Kidney epithelial cell (primary cell): Measurements from ENCODE around the gene SMCR8. TPM values are rescaled to one million over a fixed set of nuclear protein-coding genes. Genes with fewer than 3 reads are reported as not detected.
"Not testable (repeated sequence)": the region's sequence is repeated elsewhere in the genome, so short reads cannot be mapped to it uniquely, and the experiment has no call there.

Source experiments
- DNase-seq: peaks from one replicate; pipeline ENCODE4 v3.0.0-alpha.2; 2010; ENCODE audit warnings: low read depth
- H3K27me3 ChIP-seq: 2 replicates; pipeline ENCODE4 v1.6.0; 2011; ENCODE audit warnings: low read length; ENCODE audit not compliant: control insufficient read depth, insufficient read depth
- H3K36me3 ChIP-seq: 2 replicates; pipeline ENCODE4 v1.5.1; 2011; ENCODE audit warnings: low read length; ENCODE audit not compliant: control insufficient read depth, insufficient read depth
- H3K4me3 ChIP-seq: 2 replicates; pipeline ENCODE4 v1.5.1; 2011; ENCODE audit warnings: low read depth, mild to moderate bottlenecking, control low read depth, low read length
- total RNA-seq: library from RNA; depleted of rRNA; stranded (reverse); fragments of >200 nt; gene quantifications from 2 replicates; pipeline ENCODE4 v1.2.3, GENCODE V29; 2015
- TF ChIP-seq, protein P1 (sequence below): IDR thresholded peaks from 2 replicates; pipeline ENCODE4 v1.5.1; 2011; ENCODE audit warnings: mild to moderate bottlenecking, moderate library complexity, low read length, control low read depth, inconsistent platforms; ENCODE audit not compliant: insufficient read depth, poor library complexity, severe bottlenecking

The SMCR8 gene
- total RNA-seq, 1 donor from 2014 or later: 30.8 TPM

DNA sequence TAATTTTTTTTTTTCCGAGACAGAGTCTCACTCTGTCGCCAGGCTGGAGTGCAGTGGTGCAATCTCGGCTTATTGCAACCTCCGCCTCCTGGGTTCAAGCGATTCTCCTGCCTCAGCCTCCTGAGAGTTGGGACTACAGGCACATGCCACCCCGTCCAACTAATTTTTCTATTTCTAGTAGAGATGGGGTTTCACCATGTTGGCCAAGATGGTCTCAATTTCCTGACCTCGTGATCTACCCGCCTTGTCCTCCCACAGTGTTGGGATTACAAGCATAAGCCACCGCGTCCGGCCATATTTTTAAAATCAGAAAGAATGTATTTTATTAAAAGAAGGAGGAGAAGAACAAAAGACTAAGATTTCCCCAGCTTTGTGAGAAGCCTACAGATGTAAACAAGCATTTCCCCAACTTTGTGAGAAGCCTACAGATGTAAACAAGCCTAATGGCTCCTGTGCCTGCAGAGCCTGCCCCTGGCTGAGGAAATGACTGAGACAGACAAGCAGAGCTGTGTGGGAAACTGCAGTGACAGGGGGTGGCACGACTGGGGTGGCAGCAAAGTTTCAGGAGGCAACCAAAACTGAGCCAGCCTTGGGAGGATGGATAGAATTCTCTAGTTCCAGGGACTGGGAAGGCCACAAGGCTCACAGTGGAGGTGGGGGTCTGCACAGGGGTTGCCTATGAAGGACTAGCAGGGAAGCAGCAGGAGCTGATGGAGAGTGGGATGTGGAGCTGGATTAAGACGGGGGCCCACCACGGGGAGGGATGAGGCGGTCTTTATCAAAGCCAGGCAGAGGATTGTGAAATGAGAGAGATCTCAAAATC is 23.2 kb upstream of the SMCR8 start:
- H3K27me3 ChIP-seq: no peaks in the 10 kb centered on the region
- TF ChIP-seq, protein P1, sequence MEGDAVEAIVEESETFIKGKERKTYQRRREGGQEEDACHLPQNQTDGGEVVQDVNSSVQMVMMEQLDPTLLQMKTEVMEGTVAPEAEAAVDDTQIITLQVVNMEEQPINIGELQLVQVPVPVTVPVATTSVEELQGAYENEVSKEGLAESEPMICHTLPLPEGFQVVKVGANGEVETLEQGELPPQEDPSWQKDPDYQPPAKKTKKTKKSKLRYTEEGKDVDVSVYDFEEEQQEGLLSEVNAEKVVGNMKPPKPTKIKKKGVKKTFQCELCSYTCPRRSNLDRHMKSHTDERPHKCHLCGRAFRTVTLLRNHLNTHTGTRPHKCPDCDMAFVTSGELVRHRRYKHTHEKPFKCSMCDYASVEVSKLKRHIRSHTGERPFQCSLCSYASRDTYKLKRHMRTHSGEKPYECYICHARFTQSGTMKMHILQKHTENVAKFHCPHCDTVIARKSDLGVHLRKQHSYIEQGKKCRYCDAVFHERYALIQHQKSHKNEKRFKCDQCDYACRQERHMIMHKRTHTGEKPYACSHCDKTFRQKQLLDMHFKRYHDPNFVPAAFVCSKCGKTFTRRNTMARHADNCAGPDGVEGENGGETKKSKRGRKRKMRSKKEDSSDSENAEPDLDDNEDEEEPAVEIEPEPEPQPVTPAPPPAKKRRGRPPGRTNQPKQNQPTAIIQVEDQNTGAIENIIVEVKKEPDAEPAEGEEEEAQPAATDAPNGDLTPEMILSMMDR: no peak
- no peak overlapping the region for H3K4me3 ChIP-seq
- peaks cover 2% of the 10 kb centered on the region for H3K36me3 ChIP-seq
- DNase-seq: no peak

DNA sequence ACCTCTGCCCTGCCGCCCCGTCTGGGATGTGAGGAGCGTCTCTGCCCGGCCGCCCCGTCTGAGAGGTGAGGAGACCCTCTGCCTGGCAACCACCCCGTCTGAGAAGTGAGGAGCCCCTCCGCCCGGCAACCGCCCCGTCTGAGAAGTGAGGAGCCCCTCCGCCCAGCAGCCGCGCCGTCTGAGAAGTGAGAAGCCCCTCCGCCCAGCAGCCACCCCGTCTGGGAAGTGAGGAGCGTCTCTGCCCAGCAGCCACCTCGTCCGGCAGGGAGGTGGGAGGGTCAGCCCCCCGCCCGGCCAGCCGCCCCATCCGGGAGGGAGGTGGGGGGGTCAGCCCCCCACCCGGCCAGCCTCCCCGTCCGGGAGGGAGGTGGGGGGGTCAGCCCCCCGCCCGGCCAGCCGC is 17.0 kb upstream of the SMCR8 start:
- H3K27me3 ChIP-seq, H3K36me3 ChIP-seq, DNase-seq, H3K4me3 ChIP-seq: not testable (repeated sequence)

- Histone ChIP-seq H3K27me3 (no peaks in the 10 kb centered on the region), H3K36me3 (no peaks in the 10 kb centered on the region), H3K4me3 (no peak overlapping the region)
- TF ChIP-seq, protein P1: no peak
- DNase-seq: no peak
Observed at GRCh38 chr17:18300725-18301480, 14.2 kb upstream of the SMCR8 start.

GRCh38 chr17:18303206-18303605 is 11.9 kb upstream of the SMCR8 start:
- not testable (repeated sequence) for DNase-seq, H3K4me3 ChIP-seq, H3K36me3 ChIP-seq, H3K27me3 ChIP-seq

GRCh38 chr17:18309202-18309601 is 5.9 kb upstream of the SMCR8 start:
- Histone ChIP-seq H3K4me3 (no peak overlapping the region), H3K36me3 (no peaks in the 10 kb centered on the region), H3K27me3 (no peaks in the 10 kb centered on the region)
- DNase-seq: no peak
- TF ChIP-seq, protein P1: no peak

GRCh38 chr17:18314059-18314730 is 898 bp upstream of the SMCR8 start:
- DNase-seq: no peak
- peaks cover 3% of the 10 kb centered on the region for H3K36me3 ChIP-seq
- peak overlapping the region; percentile 78 for H3K4me3 ChIP-seq
- TF ChIP-seq, protein P1: no peak
- H3K27me3 ChIP-seq: no peaks in the 10 kb centered on the region
